Lower leg skin (tissue), 3 donors: ENCODE results near the gene SEC63.

Experiments
- CTCF ChIP-seq, 3 donors: fragments of 450-650 bp; IDR thresholded peaks; one replicate each; pipeline ENCODE4 v1.5.1; 2016; ENCODE audit warnings: antibody characterized with exemption in 3 of 3, mild to moderate bottlenecking in 3 of 3, moderate library complexity in 2 of 3
- POLR2A ChIP-seq, 2 donors: fragments of 450-650 bp; IDR thresholded peaks; one replicate each; pipeline ENCODE4 v1.6.1; 2016 to 2017; ENCODE audit warnings: antibody characterized with exemption in 2 of 2, mild to moderate bottlenecking in 1 of 2, moderate library complexity in 1 of 2

DNA sequence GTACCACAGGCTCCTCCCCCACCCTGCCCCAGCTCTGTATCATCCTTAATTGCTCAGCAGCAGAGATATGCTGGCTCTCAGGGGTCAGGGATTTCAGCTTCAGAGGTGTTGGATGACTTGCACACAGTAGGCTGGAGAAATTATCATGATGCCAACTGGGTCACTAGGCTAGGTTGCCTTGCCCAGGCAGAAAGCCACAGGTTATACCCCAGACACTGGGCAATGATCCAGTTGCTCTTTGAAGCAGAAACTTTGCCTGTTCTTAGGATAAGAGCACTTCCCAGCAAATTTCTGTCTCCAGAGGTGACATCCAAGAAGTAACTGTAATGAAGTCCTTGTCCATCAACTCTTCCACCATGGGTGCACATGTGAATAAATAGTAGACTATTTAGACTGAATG is 95.6 kb downstream of the SEC63 start:
- TF ChIP-seq CTCF (IDR thresholded peaks at IDR 0.05) (no peak), POLR2A (IDR thresholded peaks at IDR 0.05) (no peak)
